ENCODE data around the gene KANTR. TPM values are rescaled to one million over a fixed set of nuclear protein-coding genes. Genes with fewer than 3 reads are reported as not detected.

The KANTR gene
- total RNA-seq, 2 donors from 2014 or later, result 9.8 to 10.1 TPM

GRCh38 chrX:53086464-53086863 is 7.5 kb upstream of the KANTR start:
- H3K4me3 Mint-ChIP-seq, result peak overlapping the region; percentile 79
- peaks cover 11% of the 10 kb centered on the region for H3K36me3 Mint-ChIP-seq (ENCODE audit: low read depth)
- peak overlapping the region; percentile 97 for H3K27ac Mint-ChIP-seq

GRCh38 chrX:53087388-53087831 is 6.5 kb upstream of the KANTR start:
- H3K9me3 ChIP-seq (ENCODE audit: control insufficient read depth, low read length, poor library complexity, severe bottlenecking), result no peaks in the 10 kb centered on the region
- H3K27ac Mint-ChIP-seq, result peak overlapping the region; percentile 100
- peaks cover 35% of the 10 kb centered on the region for H3K4me1 Mint-ChIP-seq
- no peak for DNase-seq
- peaks cover 7% of the 10 kb centered on the region for H3K36me3 Mint-ChIP-seq (ENCODE audit: low read depth)
- no peaks in the 10 kb centered on the region for H3K27me3 Mint-ChIP-seq
- no peak for ATAC-seq
- H3K4me3 Mint-ChIP-seq, result peak overlapping the region; percentile 95

More at GRCh38 chrX:53086464-53086863, 7.5 kb upstream of the KANTR start:
- no peak for ATAC-seq
- Mint-ChIP-seq H3K27me3 (no peaks in the 10 kb centered on the region), H3K4me1 (peaks cover 39% of the 10 kb centered on the region)
- no peaks in the 10 kb centered on the region for H3K9me3 ChIP-seq (ENCODE audit: control insufficient read depth, low read length, poor library complexity, severe bottlenecking)
- no peak for DNase-seq

- DNase-seq (peak; percentile 67 to 78 (median 69)), ATAC-seq (peak; percentile 81)
- H3K9me3 ChIP-seq (ENCODE audit: control insufficient read depth, low read length, poor library complexity, severe bottlenecking), result no peaks in the 10 kb centered on the region
- Mint-ChIP-seq H3K36me3 (ENCODE audit: low read depth) (peaks cover 7% of the 10 kb centered on the region), H3K4me3 (peak overlapping the region; percentile 95), H3K4me1 (peaks cover 36% of the 10 kb centered on the region), H3K27me3 (no peaks in the 10 kb centered on the region), H3K27ac (peak overlapping the region; percentile 100)
Observed at GRCh38 chrX:53088136-53088974, 5.6 kb upstream of the KANTR start.

GRCh38 chrX:53089224-53089842 is 4.6 kb upstream of the KANTR start:
- no peak for DNase-seq
- Mint-ChIP-seq H3K36me3 (ENCODE audit: low read depth) (peaks cover 7% of the 10 kb centered on the region), H3K27me3 (no peaks in the 10 kb centered on the region), H3K27ac (peak overlapping the region; percentile 100), H3K4me3 (peak overlapping the region; percentile 95), H3K4me1 (peaks cover 29% of the 10 kb centered on the region)
- ATAC-seq, result no peak
- H3K9me3 ChIP-seq (ENCODE audit: control insufficient read depth, low read length, poor library complexity, severe bottlenecking), result no peaks in the 10 kb centered on the region

- no peaks in the 10 kb centered on the region for H3K9me3 ChIP-seq (ENCODE audit: control insufficient read depth, low read length, poor library complexity, severe bottlenecking)
- DNase-seq (no peak), ATAC-seq (no peak)
- Mint-ChIP-seq H3K36me3 (ENCODE audit: low read depth) (peaks cover 7% of the 10 kb centered on the region), H3K27me3 (no peaks in the 10 kb centered on the region), H3K4me3 (no peak overlapping the region), H3K4me1 (peaks cover 30% of the 10 kb centered on the region), H3K27ac (no peak overlapping the region)
Observed at GRCh38 chrX:53089925-53090324, 4.0 kb upstream of the KANTR start.

GRCh38 chrX:53091354-53091753 is 2.6 kb upstream of the KANTR start:
- ATAC-seq (no peak), DNase-seq (no peak)
- peaks cover 25% of the 10 kb centered on the region for H3K4me1 Mint-ChIP-seq

GRCh38 chrX:53093177-53093655 is 726 bp upstream of the KANTR start:
- peaks cover 2% of the 10 kb centered on the region for H3K36me3 Mint-ChIP-seq (ENCODE audit: low read depth)
- DNase-seq, result peak; percentile 57 to 68 (median 67)
- peak; percentile 62 for ATAC-seq
- peaks cover 23% of the 10 kb centered on the region for H3K4me1 Mint-ChIP-seq
- H3K4me3 Mint-ChIP-seq, result peak overlapping the region; percentile 89
- H3K27me3 Mint-ChIP-seq, result no peaks in the 10 kb centered on the region
- no peaks in the 10 kb centered on the region for H3K9me3 ChIP-seq (ENCODE audit: control insufficient read depth, low read length, poor library complexity, severe bottlenecking)
- no peak overlapping the region for H3K27ac Mint-ChIP-seq

More at GRCh38 chrX:53091354-53091753, 2.6 kb upstream of the KANTR start:
- peaks cover 2% of the 10 kb centered on the region for H3K36me3 Mint-ChIP-seq (ENCODE audit: low read depth)
- no peaks in the 10 kb centered on the region for H3K9me3 ChIP-seq (ENCODE audit: control insufficient read depth, low read length, poor library complexity, severe bottlenecking)
- H3K27ac Mint-ChIP-seq, result no peak overlapping the region
- H3K27me3 Mint-ChIP-seq, result no peaks in the 10 kb centered on the region
- H3K4me3 Mint-ChIP-seq, result no peak overlapping the region

GRCh38 chrX:53094582-53094905 is 602 bp downstream of the KANTR start:
- Mint-ChIP-seq H3K4me3 (peak overlapping the region; percentile 89), H3K4me1 (peaks cover 13% of the 10 kb centered on the region), H3K27me3 (no peaks in the 10 kb centered on the region), H3K27ac (no peak overlapping the region), H3K36me3 (ENCODE audit: low read depth) (no peaks in the 10 kb centered on the region)
- no peak for ATAC-seq
- DNase-seq, result no peak
- H3K9me3 ChIP-seq (ENCODE audit: control insufficient read depth, low read length, poor library complexity, severe bottlenecking), result no peaks in the 10 kb centered on the region

- peaks cover 13% of the 10 kb centered on the region for H3K4me1 Mint-ChIP-seq
- ATAC-seq, result no peak
- H3K9me3 ChIP-seq (ENCODE audit: control insufficient read depth, low read length, poor library complexity, severe bottlenecking), result no peaks in the 10 kb centered on the region
- H3K36me3 Mint-ChIP-seq (ENCODE audit: low read depth), result no peaks in the 10 kb centered on the region
- no peak overlapping the region for H3K27ac Mint-ChIP-seq
- no peak overlapping the region for H3K4me3 Mint-ChIP-seq
- no peak for DNase-seq
- H3K27me3 Mint-ChIP-seq, result no peaks in the 10 kb centered on the region
Observed at GRCh38 chrX:53095796-53096195, 1.9 kb downstream of the KANTR start.

- no peak overlapping the region for H3K4me3 Mint-ChIP-seq
- H3K27ac Mint-ChIP-seq, result no peak overlapping the region
- DNase-seq, result no peak
- no peak for ATAC-seq
- H3K27me3 Mint-ChIP-seq, result no peaks in the 10 kb centered on the region
- H3K9me3 ChIP-seq (ENCODE audit: control insufficient read depth, low read length, poor library complexity, severe bottlenecking), result no peaks in the 10 kb centered on the region
- H3K36me3 Mint-ChIP-seq (ENCODE audit: low read depth), result peaks cover 4% of the 10 kb centered on the region
- H3K4me1 Mint-ChIP-seq, result peaks cover 7% of the 10 kb centered on the region
Observed at GRCh38 chrX:53114864-53115549, 21.1 kb downstream of the KANTR start.

- H3K27me3 Mint-ChIP-seq, result no peaks in the 10 kb centered on the region
- peaks cover 7% of the 10 kb centered on the region for H3K4me1 Mint-ChIP-seq
- DNase-seq, result no peak
- no peak overlapping the region for H3K4me3 Mint-ChIP-seq
- H3K9me3 ChIP-seq (ENCODE audit: control insufficient read depth, low read length, poor library complexity, severe bottlenecking), result no peaks in the 10 kb centered on the region
- ATAC-seq, result no peak
- no peak overlapping the region for H3K27ac Mint-ChIP-seq
- peaks cover 4% of the 10 kb centered on the region for H3K36me3 Mint-ChIP-seq (ENCODE audit: low read depth)
Observed at GRCh38 chrX:53115550-53115874, 21.6 kb downstream of the KANTR start.

GRCh38 chrX:53116101-53116500 is 22.2 kb downstream of the KANTR start:
- H3K9me3 ChIP-seq (ENCODE audit: control insufficient read depth, low read length, poor library complexity, severe bottlenecking), result no peaks in the 10 kb centered on the region
- ATAC-seq (no peak), DNase-seq (no peak)
- H3K36me3 Mint-ChIP-seq (ENCODE audit: low read depth), result peaks cover 4% of the 10 kb centered on the region
- no peak overlapping the region for H3K27ac Mint-ChIP-seq
- H3K4me3 Mint-ChIP-seq, result no peak overlapping the region
- peaks cover 7% of the 10 kb centered on the region for H3K4me1 Mint-ChIP-seq
- no peaks in the 10 kb centered on the region for H3K27me3 Mint-ChIP-seq

- Mint-ChIP-seq H3K27ac (no peak overlapping the region), H3K4me3 (no peak overlapping the region), H3K4me1 (peaks cover 13% of the 10 kb centered on the region), H3K36me3 (ENCODE audit: low read depth) (peaks cover 2% of the 10 kb centered on the region), H3K27me3 (no peaks in the 10 kb centered on the region)
- H3K9me3 ChIP-seq (ENCODE audit: control insufficient read depth, low read length, poor library complexity, severe bottlenecking), result no peaks in the 10 kb centered on the region
- DNase-seq, result no peak
- ATAC-seq, result no peak
Observed at GRCh38 chrX:53122013-53122412, 28.1 kb downstream of the KANTR start.
